ENCODE results near the gene CPLANE1. TPM values are rescaled to one million over a fixed set of nuclear protein-coding genes. Genes with fewer than 3 reads are reported as not detected.
A peak's percentile ranks its signal among the peaks of the same experiment; 100 is the strongest.
"Not testable (repeated sequence)": the region's sequence is repeated elsewhere in the genome, so short reads cannot be mapped to it uniquely, and the experiment has no call there.

Gene CPLANE1
- 8.3 and 13.3 TPM in 2 replicates for total RNA-seq

DNA sequence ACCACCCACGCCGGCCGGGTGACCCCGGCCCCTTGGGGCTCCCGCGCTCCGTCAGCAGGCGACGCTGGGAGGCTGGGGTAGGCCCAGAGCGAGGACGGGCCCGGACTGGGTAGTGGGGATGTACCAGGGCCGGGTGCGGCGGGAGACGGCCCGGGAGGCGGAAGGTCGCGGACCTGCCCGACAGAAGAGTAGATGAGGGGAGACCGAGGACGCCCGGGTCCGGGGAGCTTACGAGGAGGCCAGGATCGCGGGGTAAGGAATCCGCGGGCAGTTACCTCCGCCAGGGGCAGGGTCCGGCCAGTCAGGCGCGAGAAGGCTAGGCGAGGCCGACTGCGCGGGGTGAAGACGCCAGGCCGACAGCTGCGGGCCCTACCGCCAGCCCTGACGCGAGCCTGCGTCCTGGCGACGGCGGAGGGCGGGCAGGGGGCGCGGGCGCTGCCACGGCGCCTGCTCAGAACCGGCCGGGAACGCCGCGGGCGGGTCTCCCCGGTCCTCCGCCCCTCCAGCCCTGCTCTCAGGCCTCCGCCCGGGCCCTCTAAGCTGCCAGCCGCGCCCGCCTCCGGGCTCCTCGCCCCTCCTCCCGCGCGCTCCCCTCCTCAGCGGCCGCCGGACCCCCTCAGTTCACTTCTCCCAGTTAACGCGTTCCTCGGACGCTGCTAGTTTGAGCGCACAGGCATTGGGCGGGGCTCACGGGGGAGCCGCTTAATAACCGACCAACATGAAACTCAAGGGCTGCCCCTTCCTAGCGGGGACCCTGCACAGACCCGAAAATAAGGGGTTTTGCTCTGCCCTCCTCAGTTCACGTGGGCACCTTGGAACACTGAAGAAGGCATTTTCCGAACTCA is at the start of gene CPLANE1:
Gene CPLANE1, minus strand, starts transcription at position 407 of the 845 bp plus-strand sequence. CDS start 1,678 bp downstream, outside the sequence.
- DNase-seq (ENCODE audit: low read depth in 2 of 2), result peak; percentile 83 to 85

GRCh38 chr5:37296313-37296712 is 47.1 kb upstream of the CPLANE1 start:
- not testable (repeated sequence) for DNase-seq (ENCODE audit: low read depth in 2 of 2)

DNA sequence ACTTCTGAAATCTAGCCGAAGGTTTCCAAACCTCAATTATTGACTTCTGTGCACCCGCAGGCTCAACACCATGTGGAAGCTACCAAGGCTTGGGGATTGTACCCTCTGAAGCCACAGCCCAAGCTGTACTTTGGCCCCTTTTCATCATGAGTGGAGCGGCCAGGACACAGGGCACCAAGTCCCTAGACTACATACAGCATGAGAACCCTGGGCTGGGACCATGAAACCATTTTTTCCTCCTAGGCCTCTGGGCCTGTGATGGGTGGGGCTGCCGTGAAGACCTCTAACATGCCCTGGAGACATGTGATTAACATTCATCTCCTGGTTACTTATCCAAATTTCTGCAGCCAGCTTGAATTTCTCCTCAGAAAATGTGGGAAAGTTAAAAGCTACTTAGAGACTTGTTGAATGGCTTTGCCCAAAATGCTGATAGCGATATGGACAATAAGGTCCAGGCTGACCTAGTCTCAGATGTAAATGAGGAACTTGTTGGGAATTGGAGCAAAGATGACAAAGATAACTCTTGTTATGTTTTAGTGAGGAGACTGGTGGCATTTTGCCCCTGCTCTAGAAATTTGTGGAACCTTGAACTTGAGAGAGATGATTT is 34.1 kb upstream of the CPLANE1 start:
- no peak for DNase-seq (ENCODE audit: low read depth in 2 of 2)

DNA sequence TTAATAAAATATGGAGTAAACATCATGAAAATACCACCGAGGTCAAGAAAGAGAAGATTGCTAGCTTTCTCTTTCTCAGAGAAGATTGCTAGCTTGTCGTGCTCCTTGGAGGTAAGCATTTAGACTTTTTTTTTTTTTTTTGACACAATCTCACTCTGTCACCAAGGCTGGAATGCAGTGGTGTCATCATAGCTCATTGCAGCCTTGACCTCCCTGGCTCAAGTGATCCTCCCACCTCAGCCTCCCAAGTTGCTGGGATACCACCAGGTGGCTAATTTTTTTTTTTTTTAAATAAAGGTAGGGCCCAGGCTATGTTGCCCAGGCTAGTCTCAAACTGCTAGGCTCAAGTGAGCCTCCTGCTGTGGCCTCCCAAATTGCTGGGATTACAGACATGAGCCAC is 26.3 kb upstream of the CPLANE1 start:
- DNase-seq (ENCODE audit: low read depth in 2 of 2), result no peak

DNA sequence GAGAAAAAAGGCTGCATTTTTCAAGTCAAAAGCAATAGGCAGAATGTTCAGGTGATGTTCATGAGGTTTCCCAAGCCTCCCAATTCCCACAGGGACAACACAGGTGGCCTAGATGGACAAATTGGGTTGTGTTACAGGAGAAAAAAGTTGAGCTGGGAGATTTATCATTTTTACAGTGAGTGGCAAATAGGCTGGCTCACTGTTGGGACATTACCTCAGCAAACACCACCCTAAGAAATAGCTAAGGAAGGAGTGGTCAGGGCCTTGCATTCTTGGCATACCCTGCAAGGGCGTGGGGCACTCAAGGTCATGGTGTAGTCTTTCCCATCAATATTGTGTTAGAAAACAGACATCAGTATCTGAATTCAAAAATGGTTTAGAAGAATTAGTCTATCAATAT is 23.3 kb upstream of the CPLANE1 start:
- peak in 1 of 2 donors; percentile 3 for DNase-seq (ENCODE audit: low read depth in 2 of 2)

GRCh38 chr5:37268100-37268499 is 18.9 kb upstream of the CPLANE1 start:
- DNase-seq (ENCODE audit: low read depth in 2 of 2), result not testable (repeated sequence)

GRCh38 chr5:37255774-37256358 is 6.7 kb upstream of the CPLANE1 start:
- DNase-seq (ENCODE audit: low read depth in 2 of 2), result no peak

DNA sequence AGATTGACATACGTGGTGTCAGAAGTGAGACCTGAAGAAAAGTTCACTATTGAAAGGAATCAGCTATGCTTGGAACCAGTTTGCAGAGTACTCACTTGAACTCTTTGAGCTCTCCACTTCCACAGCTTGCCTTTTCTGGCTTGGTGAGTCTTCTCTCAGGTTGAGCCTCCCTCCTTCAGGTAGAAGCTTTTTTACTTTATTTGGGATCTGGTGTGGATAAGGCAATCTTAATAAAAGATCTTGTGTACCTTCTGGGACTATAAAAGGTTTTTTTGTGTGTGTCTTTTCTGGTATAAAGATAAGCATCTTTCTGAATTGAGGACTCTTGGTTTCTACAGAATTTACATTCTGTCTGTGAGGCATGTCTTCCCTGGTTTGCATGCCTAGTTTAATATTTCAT is 5.4 kb upstream of the CPLANE1 start:
- DNase-seq (ENCODE audit: low read depth in 2 of 2), result no peak

GRCh38 chr5:37251665-37252064 is 2.5 kb upstream of the CPLANE1 start:
- DNase-seq (ENCODE audit: low read depth in 2 of 2), result no peak

GRCh38 chr5:37249815-37250164 is 614 bp upstream of the CPLANE1 start:
- DNase-seq (ENCODE audit: low read depth in 2 of 2), result no peak

DNA sequence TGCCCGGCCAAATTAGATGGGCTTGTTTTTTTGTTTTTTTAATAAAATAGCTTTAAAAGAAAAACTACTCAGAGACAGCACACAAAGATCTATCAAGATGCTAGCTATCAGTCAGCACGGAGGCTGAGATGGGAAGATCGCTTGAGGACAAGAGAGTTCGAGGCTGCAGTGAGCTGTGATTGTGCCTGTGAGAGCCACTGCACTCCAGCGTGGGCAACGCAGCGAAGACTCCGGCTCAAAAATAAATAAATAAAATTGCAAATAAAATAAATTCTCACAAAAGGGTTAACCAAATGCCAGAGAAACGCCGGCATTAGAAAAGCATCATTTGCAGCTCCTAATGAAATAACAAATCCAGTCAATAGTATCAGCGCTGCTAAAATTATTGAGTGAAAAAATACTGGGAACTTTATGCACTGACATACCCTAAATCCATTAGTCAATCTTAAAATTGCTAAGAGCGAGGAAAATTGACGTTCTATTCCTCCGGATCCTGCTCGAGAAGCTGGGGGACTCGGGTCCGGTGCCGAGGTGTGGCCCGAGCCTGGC is 681 bp downstream of the CPLANE1 start:
- peak; percentile 26 to 29 for DNase-seq (ENCODE audit: low read depth in 2 of 2)

GRCh38 chr5:37247496-37247895 is 1.7 kb downstream of the CPLANE1 start:
- no peak for DNase-seq (ENCODE audit: low read depth in 2 of 2)

GRCh38 chr5:37247036-37247435 is 2.1 kb downstream of the CPLANE1 start:
- peak; percentile 8 to 32 for DNase-seq (ENCODE audit: low read depth in 2 of 2)

DNA sequence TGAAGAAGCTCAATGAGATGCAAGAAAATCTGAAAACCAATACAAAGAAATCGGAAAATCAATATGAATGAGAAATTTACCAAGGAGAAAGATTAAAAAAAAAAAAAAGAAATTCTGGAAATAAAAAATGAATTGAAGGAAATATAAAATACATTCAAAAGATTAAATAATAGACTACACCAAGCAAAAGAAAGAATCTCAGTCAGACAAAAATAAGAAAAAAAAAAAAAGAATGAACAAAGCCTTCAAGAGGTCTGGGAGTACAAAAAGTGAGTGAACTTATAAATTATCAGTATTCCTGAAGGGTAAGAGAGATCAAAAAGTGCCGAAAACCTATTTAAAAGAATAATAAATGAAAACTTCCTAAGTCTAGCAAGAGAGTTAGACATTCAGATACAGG is 14.9 kb downstream of the CPLANE1 start:
- DNase-seq (ENCODE audit: low read depth in 2 of 2), result no peak

- DNase-seq (ENCODE audit: low read depth in 2 of 2), result no peak
Observed at GRCh38 chr5:37226377-37226776, 22.8 kb downstream of the CPLANE1 start.

- DNase-seq (ENCODE audit: low read depth in 2 of 2), result no peak
Observed at GRCh38 chr5:37222181-37222580, 27.0 kb downstream of the CPLANE1 start.

DNA sequence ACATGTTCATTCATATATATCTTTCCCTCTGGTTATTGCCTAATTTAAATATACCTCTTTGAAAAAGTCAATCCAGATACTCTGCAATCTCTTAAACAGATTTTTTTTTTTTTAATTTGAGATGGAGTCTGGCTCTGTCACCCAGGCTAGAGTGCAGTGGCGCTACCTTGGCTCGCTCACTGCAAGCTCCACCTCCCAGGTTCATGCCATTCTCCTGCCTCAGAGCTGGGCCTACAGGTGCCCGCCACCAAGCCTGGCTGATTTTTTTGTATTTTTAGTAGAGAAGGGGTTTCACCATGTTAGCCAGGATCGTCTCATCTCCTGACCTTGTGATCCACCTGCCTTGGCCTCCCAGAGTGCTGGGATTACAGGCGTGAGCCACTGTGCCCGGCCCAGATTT is 28.8 kb downstream of the CPLANE1 start:
- DNase-seq (ENCODE audit: low read depth in 2 of 2), result not testable (repeated sequence)

DNA sequence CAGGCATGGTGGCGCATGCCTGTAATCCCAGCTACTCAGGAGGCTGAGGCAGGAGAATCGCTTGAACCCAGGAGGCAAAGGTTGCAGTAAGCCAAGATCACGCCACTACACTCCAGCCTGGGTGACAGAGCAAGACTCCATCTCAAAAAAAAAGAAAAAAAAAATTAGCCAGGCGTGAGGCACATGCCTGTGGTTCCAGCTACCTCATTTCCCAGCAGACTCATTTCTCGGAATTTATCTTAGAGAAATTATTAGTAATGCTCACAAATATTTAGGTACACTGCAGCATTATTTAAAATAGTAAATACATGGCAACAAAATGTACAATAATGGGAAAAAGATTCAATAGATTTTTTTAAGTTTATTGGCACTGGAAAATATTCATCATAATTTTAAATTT is 29.8 kb downstream of the CPLANE1 start:
- DNase-seq (ENCODE audit: low read depth in 2 of 2), result not testable (repeated sequence)

GRCh38 chr5:37217976-37218375 is 31.2 kb downstream of the CPLANE1 start:
- DNase-seq (ENCODE audit: low read depth in 2 of 2), result no peak

- DNase-seq (ENCODE audit: low read depth in 2 of 2), result no peak
Observed at GRCh38 chr5:37214550-37214949, 34.6 kb downstream of the CPLANE1 start.

GRCh38 chr5:37212096-37212495 is 37.1 kb downstream of the CPLANE1 start:
- no peak for DNase-seq (ENCODE audit: low read depth in 2 of 2)

GRCh38 chr5:37211661-37212060 is 37.5 kb downstream of the CPLANE1 start:
- DNase-seq (ENCODE audit: low read depth in 2 of 2), result no peak

Measured in lung microvascular endothelial cell (primary cell).